H1 (cell line): ENCODE data around the gene PHACTR1. TPM values are rescaled to one million over a fixed set of nuclear protein-coding genes. Genes with fewer than 3 reads are reported as not detected.

Experiments used
- CTCF ChIA-PET: fragments of 300-600 bp; sonication (Branson Sonifier 250); formaldehyde crosslinking; loops from one replicate; lab custom pipeline; 2021; ENCODE audit not compliant: partially characterized antibody; lab: Charles Lee
- POLR2A ChIA-PET: fragments of 300-600 bp; sonication (Branson Sonifier 250); formaldehyde crosslinking; loops from one replicate; lab custom pipeline; 2021; ENCODE audit warnings: inconsistent platforms; ENCODE audit not compliant: partially characterized antibody; lab: Charles Lee
- DNase-seq, 2 experiments: peaks; one replicate each; pipeline versions ENCODE4 v3.0.0 to v3.0.0-alpha.2; 2010 to 2022; ENCODE audit warnings: low spot score in 2 of 2, low read depth in 1 of 2, mixed read lengths in 1 of 2
- FAIRE-seq: peaks from 2 replicates; lab custom pipeline; 2011; peaks lifted over from hg19 to GRCh38; lab: Jason Lieb, UNC
- H2AFZ ChIP-seq: 2 replicates; pipeline ENCODE4 v1.8.1; 2012; ENCODE audit warnings: low read length, inconsistent platforms
- H2AK5ac ChIP-seq: 2 replicates; pipeline ENCODE4 v1.6.1; 2013; ENCODE audit warnings: low read depth, low read length
- H2BK120ac ChIP-seq: replicated peaks from 2 replicates; pipeline ENCODE3; 2013; ENCODE audit warnings: low read depth, low read length, inconsistent platforms
- H2BK12ac ChIP-seq: 2 replicates; pipeline ENCODE4 v1.6.1; 2013; ENCODE audit warnings: low read depth, low read length
- H2BK15ac ChIP-seq: 2 replicates; pipeline ENCODE4 v1.6.1; 2013; ENCODE audit warnings: low read length
- H2BK20ac ChIP-seq: 2 replicates; pipeline ENCODE4 v1.6.1; 2013; ENCODE audit warnings: low read length
- H2BK5ac ChIP-seq: 2 replicates; pipeline ENCODE4 v1.6.1; 2013; ENCODE audit warnings: low read depth, low read length
- H3K14ac ChIP-seq: 2 replicates; pipeline ENCODE4 v1.6.1; 2013; ENCODE audit warnings: inconsistent platforms; ENCODE audit not compliant: insufficient read length
- H3K18ac ChIP-seq: 2 replicates; pipeline ENCODE4 v1.6.1; 2013; ENCODE audit warnings: low read length; ENCODE audit errors: extremely low read depth
- H3K23ac ChIP-seq: 2 replicates; pipeline ENCODE4 v1.6.1; 2013; ENCODE audit warnings: inconsistent platforms; ENCODE audit not compliant: insufficient read length
- H3K23me2 ChIP-seq: 2 replicates; pipeline ENCODE4 v1.6.1; 2013; ENCODE audit warnings: low read depth, low read length
- H3K27ac ChIP-seq: 2 replicates; pipeline ENCODE4 v1.6.1; 2011; ENCODE audit warnings: low read depth, low read length, inconsistent platforms
- H3K27me3 ChIP-seq, 4 experiments: replicated peaks in 1 of 4; 1 replicate in 1 of 4; 2 replicates in 3 of 4; pipeline versions ENCODE4 v1.6.1 to v1.8.1; 2011 to 2013; ENCODE audit warnings: low read length in 3 of 4, mild to moderate bottlenecking in 3 of 4, inconsistent platforms in 2 of 4, mixed read lengths in 2 of 4, moderate library complexity in 1 of 4; ENCODE audit not compliant: control insufficient read depth in 3 of 4, insufficient read depth in 3 of 4; ENCODE audit errors: extremely low read depth in 1 of 4
- H3K36me3 ChIP-seq, 4 experiments: 2 replicates each; pipeline versions ENCODE4 v1.6.1 to v1.8.1; 2011 to 2013; ENCODE audit warnings: mild to moderate bottlenecking in 4 of 4, low read length in 3 of 4, moderate library complexity in 2 of 4, control low read depth in 1 of 4, inconsistent platforms in 1 of 4; ENCODE audit not compliant: insufficient read depth in 4 of 4, control insufficient read depth in 2 of 4
- H3K4ac ChIP-seq: replicated peaks from 2 replicates; pipeline ENCODE3; 2013; ENCODE audit warnings: low read length, low read depth, mixed read lengths, inconsistent platforms; ENCODE audit not compliant: insufficient read length
- H3K4me1 ChIP-seq, 4 experiments: replicated peaks in 1 of 4; 1 replicate in 1 of 4; 2 replicates in 3 of 4; pipeline versions ENCODE4 v1.6.1 to v1.8.1; 2011 to 2013; ENCODE audit warnings: low read length in 3 of 4, inconsistent platforms in 2 of 4, mixed read lengths in 1 of 4; ENCODE audit not compliant: insufficient read depth in 4 of 4, control insufficient read depth in 3 of 4
- H3K4me2 ChIP-seq, 2 experiments: 2 replicates each; pipeline versions ENCODE4 v1.6.1 to v1.8.1; 2011 to 2013; ENCODE audit warnings: low read depth in 2 of 2, low read length in 2 of 2, control low read depth in 1 of 2, inconsistent platforms in 1 of 2, mild to moderate bottlenecking in 1 of 2; ENCODE audit not compliant: insufficient read depth in 1 of 2
- H3K4me3 ChIP-seq, 4 experiments: fragments of 200-600, 300-600 bp in 1 of 4; sonication (generic), shearing (Covaris generic), sonication (Bioruptor Twin) in 1 of 4; 2 replicates each; pipeline versions ENCODE4 v1.5.1 to v1.8.1; 2011 to 2016; ENCODE audit warnings: low read length in 4 of 4, low read depth in 3 of 4, control low read depth in 2 of 4, inconsistent platforms in 2 of 4, mild to moderate bottlenecking in 2 of 4, mixed read lengths in 1 of 4, moderate library complexity in 1 of 4; ENCODE audit not compliant: insufficient read depth in 2 of 4; ENCODE audit errors: extremely low read depth in 1 of 4
- H3K56ac ChIP-seq: replicated peaks from 2 replicates; pipeline ENCODE3; 2013; ENCODE audit warnings: low read depth, mild to moderate bottlenecking, mixed read lengths, low read length, inconsistent platforms; ENCODE audit not compliant: insufficient read length
- H3K79me1 ChIP-seq: 2 replicates; pipeline ENCODE4 v1.6.1; 2013; ENCODE audit warnings: low read depth, low read length, control low read depth
- H3K79me2 ChIP-seq, 2 experiments: 2 replicates each; pipeline versions ENCODE4 v1.6.1 to v1.8.1; 2012 to 2013; ENCODE audit warnings: low read length in 2 of 2, mild to moderate bottlenecking in 2 of 2, inconsistent platforms in 1 of 2; ENCODE audit not compliant: insufficient read depth in 2 of 2, control insufficient read depth in 1 of 2
- H3K9ac ChIP-seq, 4 experiments: replicated peaks in 1 of 4; 1 replicate in 1 of 4; 2 replicates in 3 of 4; pipeline versions ENCODE4 v1.6.1 to v1.8.1; 2011 to 2013; ENCODE audit warnings: low read depth in 3 of 4, low read length in 3 of 4, control low read depth in 2 of 4, mild to moderate bottlenecking in 2 of 4, moderate library complexity in 2 of 4, inconsistent platforms in 1 of 4; ENCODE audit errors: extremely low read depth in 1 of 4
- H3K9me3 ChIP-seq, 2 experiments: 2 replicates each; pipeline versions ENCODE4 v1.6.1 to v1.8.1; 2012 to 2013; ENCODE audit warnings: mild to moderate bottlenecking in 2 of 2, moderate library complexity in 2 of 2, control low read depth in 1 of 2, inconsistent platforms in 1 of 2, low read depth in 1 of 2, low read length in 1 of 2, mixed read lengths in 1 of 2; ENCODE audit not compliant: insufficient read depth in 2 of 2
- H4K20me1 ChIP-seq, 2 experiments: replicated peaks in 1 of 2; 2 replicates each; pipeline versions ENCODE3 to v1.8.1; 2011 to 2013; ENCODE audit warnings: inconsistent platforms in 2 of 2, low read length in 2 of 2, mild to moderate bottlenecking in 1 of 2; ENCODE audit not compliant: insufficient read depth in 2 of 2, control insufficient read depth in 1 of 2
- H4K5ac ChIP-seq: 2 replicates; pipeline ENCODE4 v1.6.1; 2013; ENCODE audit warnings: low read length, low read depth, mixed read lengths, inconsistent platforms; ENCODE audit not compliant: insufficient read length
- H4K8ac ChIP-seq: 2 replicates; pipeline ENCODE4 v1.8.0; 2013; ENCODE audit warnings: mild to moderate bottlenecking, moderate library complexity, low read length, inconsistent platforms; ENCODE audit not compliant: insufficient read depth; ENCODE audit errors: extremely low read depth
- H4K91ac ChIP-seq: replicated peaks from 2 replicates; pipeline ENCODE3; 2013; ENCODE audit warnings: low read length, mixed read lengths, inconsistent platforms; ENCODE audit not compliant: insufficient read length
- ASH2L ChIP-seq: fragments of 200-600, 300-600 bp; sonication (generic); IDR thresholded peaks from one replicate; pipeline ENCODE4 v1.7.1; 2017; ENCODE audit warnings: low read length
- BRCA1 ChIP-seq: IDR thresholded peaks from 2 replicates; pipeline ENCODE4 v1.6.1; 2012; ENCODE audit warnings: low read depth, low read length, improper control_type of control experiment
- CBX5 ChIP-seq: fragments of 300-800, 300-1000 bp; sonication (generic); IDR thresholded peaks from 2 replicates; pipeline ENCODE4 v1.7.1; 2016; ENCODE audit warnings: antibody characterized with exemption, low read length, low read depth
- CBX8 ChIP-seq: fragments of 300-800, 300-1000 bp; sonication (generic); IDR thresholded peaks from 2 replicates; pipeline ENCODE4 v1.7.1; 2016; ENCODE audit warnings: low read depth, low read length, borderline replicate concordance
- EP300 ChIP-seq, 2 experiments: IDR thresholded peaks; 1 replicate in 1 of 2; 2 replicates in 1 of 2; pipeline ENCODE4 v1.6.1; 2011 to 2012; ENCODE audit warnings: low read depth in 2 of 2, low read length in 2 of 2, mild to moderate bottlenecking in 2 of 2, borderline replicate concordance in 1 of 2, inconsistent platforms in 1 of 2, moderate library complexity in 1 of 2
- JUND ChIP-seq: IDR thresholded peaks from 2 replicates; pipeline ENCODE4 v1.6.1; 2011; ENCODE audit warnings: mild to moderate bottlenecking, improper control_type of control experiment, low read length
- POU5F1 ChIP-seq: IDR thresholded peaks from 2 replicates; pipeline ENCODE4 v1.6.1; 2011; ENCODE audit warnings: low read depth, mild to moderate bottlenecking, low read length, moderate library complexity
- RNF2 ChIP-seq: fragments of 200-900, 300-1000 bp; sonication (generic); IDR thresholded peaks from 2 replicates; pipeline ENCODE4 v1.7.1; 2016; ENCODE audit warnings: borderline replicate concordance, low read depth, mild to moderate bottlenecking, antibody characterized with exemption, low read length; ENCODE audit not compliant: poor library complexity, severe bottlenecking; ENCODE audit errors: missing control alignments
- SIN3A ChIP-seq, 2 experiments: IDR thresholded peaks in 1 of 2; conservative IDR thresholded peaks in 1 of 2; 2 replicates each; pipeline ENCODE4 v1.6.1; 2011 to 2012; ENCODE audit warnings: low read length in 2 of 2, improper control_type of control experiment in 1 of 2, low read depth in 1 of 2, mild to moderate bottlenecking in 1 of 2
- SIRT6 ChIP-seq: IDR thresholded peaks from one replicate; pipeline ENCODE4 v1.7.1; 2012; ENCODE audit warnings: low read length, inconsistent platforms
- SIX5 ChIP-seq: IDR thresholded peaks from 2 replicates; pipeline ENCODE4 v1.6.1; 2011; ENCODE audit warnings: mild to moderate bottlenecking, low read depth, low read length
- SP4 ChIP-seq: IDR thresholded peaks from 2 replicates; pipeline ENCODE4 v1.6.1; 2012; ENCODE audit warnings: low read length, inconsistent platforms
- TEAD4 ChIP-seq: IDR thresholded peaks from 2 replicates; pipeline ENCODE4 v1.6.1; 2012; ENCODE audit warnings: low read depth, low read length, inconsistent platforms, mixed read lengths
- USF2 ChIP-seq: IDR thresholded peaks from 2 replicates; pipeline ENCODE4 v1.6.1; 2011; ENCODE audit warnings: low read length, improper control_type of control experiment
- WGBS, 2 experiments: shearing (Covaris generic) in 1 of 2; methylation state at CpG; one replicate each; pipeline versions ENCODE4 v1.1.6 to v1.1.7; 2013 to 2015; ENCODE audit warnings: low lambda C conversion rate in 2 of 2, mixed read lengths in 2 of 2, inconsistent platforms in 1 of 2, low coverage in 1 of 2, missing lambda C conversion rate in 1 of 2; ENCODE audit not compliant: insufficient replicate concordance in 2 of 2, insufficient coverage in 1 of 2, insufficient read length in 1 of 2; ENCODE audit errors: extremely low coverage in 1 of 2, missing lambda C conversion rate in 1 of 2; 5-methylcytosine and 5-hydroxymethylcytosine counted together
- polyA plus RNA-seq, 7 experiments: library from polyadenylated mRNA; depleted of rRNA in 3 of 7; stranded (reverse) in 5 of 7; unstranded in 2 of 7; fragments of >200 nt in 5 of 7; fragments of 200-250 nt in 2 of 7; gene quantifications; 1 replicate in 5 of 7; 2 replicates in 1 of 7; 4 replicates in 1 of 7; pipeline versions ENCODE4 v1.2.1 to v1.2.3, GENCODE V29; 2011 to 2013; ENCODE audit warnings: missing spikeins in 2 of 7, mixed read lengths in 2 of 7
- total RNA-seq: library from RNA; stranded (reverse); fragmentation: NEBNext Ultra II Directional; extraction: Animal tissue kit (Norgen Biotek cat#: 25700); gene quantifications from 2 replicates; pipeline ENCODE4 v1.2.1, GENCODE V29; 2021

The PHACTR1 gene
- total and polyA plus RNA-seq, 2 of the 8 experiments (the other 6 are each of a cell fraction or from before 2014, with no cell fraction given) = 3.9 to 17.1 TPM

DNA sequence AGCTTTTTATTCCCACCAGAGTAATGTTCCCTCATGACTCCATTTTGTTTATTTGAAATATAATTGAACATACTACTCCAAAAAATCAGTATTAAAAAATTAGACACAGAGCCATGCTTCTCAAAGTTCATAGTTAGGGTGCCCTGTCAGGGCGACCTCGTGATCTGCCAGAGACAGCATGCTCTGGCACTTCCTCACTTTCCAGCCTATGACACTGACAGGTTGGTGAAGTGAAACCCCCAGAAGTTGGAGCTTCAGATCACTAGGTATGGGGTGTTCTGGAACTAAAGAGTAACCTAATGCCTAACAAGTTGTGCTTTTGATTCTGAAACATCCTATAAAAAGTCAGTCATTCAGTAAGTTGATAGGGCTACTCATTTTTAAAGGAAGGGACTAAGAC, 518.8 kb downstream of the PHACTR1 start:
- Histone ChIP-seq H3K27me3 (no peaks in the 10 kb centered on the region), H3K4me2 (no peak overlapping the region), H3K56ac (no peak overlapping the region), H2BK120ac (no peak overlapping the region), H3K14ac (no peak overlapping the region), H3K4me3 (no peak overlapping the region), H3K27ac (no peak overlapping the region), H3K79me2 (no peaks in the 10 kb centered on the region), H3K79me1 (no peaks in the 10 kb centered on the region), H2BK12ac (no peak overlapping the region), H3K18ac (no peak overlapping the region), H4K20me1 (no peaks in the 10 kb centered on the region), H4K8ac (no peak overlapping the region), H3K23ac (no peak overlapping the region), H4K91ac (no peak overlapping the region), H2BK15ac (no peak overlapping the region), H2AK5ac (no peak overlapping the region), H2BK5ac (no peak overlapping the region), H3K4me1 (no peaks in the 10 kb centered on the region), H3K23me2 (no peaks in the 10 kb centered on the region), H3K9ac (no peak overlapping the region), H2AFZ (no peak overlapping the region), H3K36me3 (peaks cover 0 to 4% (median 0%) of the 10 kb centered on the region in 4 experiments; a peak in 4 of 8 replicates), H2BK20ac (no peak overlapping the region), H3K4ac (no peak overlapping the region), H3K9me3 (no peaks in the 10 kb centered on the region), H4K5ac (no peak overlapping the region)
- FAIRE-seq (no peak), DNase-seq (no peak)
- ChIA-PET POLR2A (no interaction called here), CTCF (no interaction called here)
- 89% methylated on average over 2 of the region's 2 CpGs; no CpG with 5 or more reads in 1 of the 2 experiments for WGBS, 2 experiments
- TF ChIP-seq POU5F1 (no peak), SIN3A (conservative IDR thresholded peaks at IDR 0.05 in 1 of 2, IDR thresholded peaks at IDR 0.05 in 1 of 2; ENCODE audit: low read depth in 1 of 2, low read length in 2 of 2) (no peak), TEAD4 (no peak), JUND (no peak), RNF2 (no peak), SIX5 (no peak), BRCA1 (no peak), SP4 (no peak), CBX5 (no peak), USF2 (no peak), CBX8 (no peak), SIRT6 (no peak), EP300 (IDR thresholded peaks at IDR 0.05; ENCODE audit: borderline replicate concordance in 1 of 2, low read depth in 2 of 2, low read length in 2 of 2) (no peak), ASH2L (no peak)
